ENCODE data around the gene DGCR8. TPM values are rescaled to one million over a fixed set of nuclear protein-coding genes. Genes with fewer than 3 reads are reported as not detected.

DGCR8 gene
- total RNA-seq, 1 experiment from 2014 or later = 34.7 TPM

- H3K9me2 ChIP-seq (ENCODE audit: insufficient read depth) = no peaks in the 10 kb centered on the region
- no peaks in the 10 kb centered on the region for H4K20me1 ChIP-seq (ENCODE audit: insufficient read depth)
- no peak overlapping the region for H3K27ac ChIP-seq
- H3K4me1 ChIP-seq (replicated peaks; ENCODE audit: insufficient read depth) = no peaks in the 10 kb centered on the region
- no peaks in the 10 kb centered on the region for H3K36me3 ChIP-seq (ENCODE audit: low read depth)
- TF ChIP-seq CTCF (conservative IDR thresholded peaks at IDR 0.05) = no peak
- no peak for TF ChIP-seq EZH2 (IDR thresholded peaks at IDR 0.05; ENCODE audit: low read depth)
- ChIA-PET CTCF (interaction anchor here (0.7 kb wide), 1 partner anchor 27 kb away, joined by 5 read pairs; no protein-coding TSS in a partner anchor), POLR2A (ENCODE audit: unreplicated experiment) (no interaction called here)
- H3K4me3 ChIP-seq = no peak overlapping the region
- intact Hi-C loops (cut with micrococcal nuclease; ENCODE audit: unreplicated experiment) = no loop called here
- no peaks in the 10 kb centered on the region for H3K27me3 ChIP-seq (ENCODE audit: insufficient read depth, low read depth)
- peaks cover 3% of the 10 kb centered on the region; the same call in 1 of the 2 replicates for H3K79me2 ChIP-seq (ENCODE audit: low read depth)
- H3F3A ChIP-seq (ENCODE audit: insufficient read depth, low read depth) = peaks cover 24% of the 10 kb centered on the region; the same call in 1 of the 2 replicates
- no peak for DNase-seq
- BruUV-seq (replicated peaks) = no TSS peak
- no peaks in the 10 kb centered on the region for H3K9me3 ChIP-seq (ENCODE audit: insufficient read depth, low read depth)
- no peak overlapping the region for H2AFZ ChIP-seq
- no peak overlapping the region for H3K4me2 ChIP-seq
Measured at GRCh38 chr22:20110359-20110985, 30.4 kb downstream of the DGCR8 start.

GRCh38 chr22:20111045-20111688 lies 31.1 kb downstream of the DGCR8 start:
- H4K20me1 ChIP-seq (ENCODE audit: insufficient read depth) = no peaks in the 10 kb centered on the region
- CTCF ChIA-PET = interaction anchor here (0.7 kb wide), 1 partner anchor 28 kb away, joined by 5 read pairs; no protein-coding TSS in a partner anchor
- POLR2A ChIA-PET (ENCODE audit: unreplicated experiment) = no interaction called here
- BruUV-seq (replicated peaks) = no TSS peak
- H3K27ac ChIP-seq = no peak overlapping the region
- no peak overlapping the region for H2AFZ ChIP-seq
- intact Hi-C loops (cut with micrococcal nuclease; ENCODE audit: unreplicated experiment) = no loop called here
- H3K4me1 ChIP-seq (replicated peaks; ENCODE audit: insufficient read depth) = no peaks in the 10 kb centered on the region
- peaks cover 24% of the 10 kb centered on the region; the same call in 1 of the 2 replicates for H3F3A ChIP-seq (ENCODE audit: insufficient read depth, low read depth)
- no peaks in the 10 kb centered on the region for H3K9me2 ChIP-seq (ENCODE audit: insufficient read depth)
- DNase-seq = no peak
- H3K79me2 ChIP-seq (ENCODE audit: low read depth) = peaks cover 10% of the 10 kb centered on the region
- H3K36me3 ChIP-seq (ENCODE audit: low read depth) = no peaks in the 10 kb centered on the region
- no peaks in the 10 kb centered on the region for H3K9me3 ChIP-seq (ENCODE audit: insufficient read depth, low read depth)
- no peak overlapping the region for H3K4me2 ChIP-seq
- H3K4me3 ChIP-seq = no peak overlapping the region
- no peaks in the 10 kb centered on the region for H3K27me3 ChIP-seq (ENCODE audit: insufficient read depth, low read depth)
- no peak; the same call in 1 of the 2 replicates for TF ChIP-seq CTCF (conservative IDR thresholded peaks at IDR 0.05)
- TF ChIP-seq EZH2 (IDR thresholded peaks at IDR 0.05; ENCODE audit: low read depth) = no peak

- Histone ChIP-seq H3K27me3 (ENCODE audit: insufficient read depth, low read depth) (no peaks in the 10 kb centered on the region), H3K79me2 (ENCODE audit: low read depth) (peaks cover 17% of the 10 kb centered on the region), H3K4me3 (no peak overlapping the region), H3K4me1 (replicated peaks; ENCODE audit: insufficient read depth) (no peaks in the 10 kb centered on the region), H3K36me3 (ENCODE audit: low read depth) (no peaks in the 10 kb centered on the region), H3K9me2 (ENCODE audit: insufficient read depth) (no peaks in the 10 kb centered on the region), H3K9me3 (ENCODE audit: insufficient read depth, low read depth) (no peaks in the 10 kb centered on the region), H3K27ac (no peak overlapping the region), H2AFZ (no peak overlapping the region), H3K4me2 (no peak overlapping the region), H4K20me1 (ENCODE audit: insufficient read depth) (no peaks in the 10 kb centered on the region), H3F3A (ENCODE audit: insufficient read depth, low read depth) (peaks cover 24% of the 10 kb centered on the region; the same call in 1 of the 2 replicates)
- ChIA-PET POLR2A (ENCODE audit: unreplicated experiment) (no interaction called here), CTCF (no interaction called here)
- BruUV-seq (replicated peaks) = no TSS peak
- intact Hi-C loops (cut with micrococcal nuclease; ENCODE audit: unreplicated experiment) = no loop called here
- no peak for TF ChIP-seq CTCF (conservative IDR thresholded peaks at IDR 0.05)
- no peak for DNase-seq
Measured at GRCh38 chr22:20111689-20112622, 31.9 kb downstream of the DGCR8 start.

All from PC-9 (cell line).